GM23338 (cell line): ENCODE measurements around the gene ZBTB7C. TPM values are rescaled to one million over a fixed set of nuclear protein-coding genes. Genes with fewer than 3 reads are reported as not detected.

Source experiments
- ATAC-seq: fragments of 200-7000 bp; cut with Tn5 transposase; 3 replicates; pipeline ENCODE4 v1.9.1; 2020
- DNase-seq: peaks from one replicate; pipeline ENCODE4 v3.0.0-alpha.2; 2015; ENCODE audit warnings: low spot score
- H2AFZ ChIP-seq: fragments of 200-600 bp; sonication (generic); 2 replicates; pipeline ENCODE4 v1.8.0; 2016; ENCODE audit warnings: antibody characterized with exemption, mild to moderate bottlenecking, moderate library complexity
- H3F3A ChIP-seq: fragments of 200-600 bp; sonication (generic); replicated peaks from 2 replicates; pipeline ENCODE4 v1.8.0; 2017; ENCODE audit warnings: antibody characterized with exemption, mixed run types, low read depth
- H3K27ac ChIP-seq: fragments of 200-600 bp; sonication (generic); 2 replicates; pipeline ENCODE4 v1.6.1; 2016; ENCODE audit warnings: low read depth
- H3K27me3 ChIP-seq: fragments of 200-600 bp; sonication (generic); 2 replicates; pipeline ENCODE4 v1.8.0; 2016; ENCODE audit warnings: mild to moderate bottlenecking, mixed run types, moderate library complexity; ENCODE audit not compliant: insufficient read depth
- H3K36me3 ChIP-seq: fragments of 200-600 bp; sonication (generic); 2 replicates; pipeline ENCODE4 v1.8.0; 2016; ENCODE audit warnings: mild to moderate bottlenecking; ENCODE audit not compliant: insufficient read depth
- H3K4me1 ChIP-seq: fragments of 200-600 bp; sonication (generic); 2 replicates; pipeline ENCODE4 v1.8.0; 2016; ENCODE audit warnings: mild to moderate bottlenecking, moderate library complexity; ENCODE audit not compliant: insufficient read depth
- H3K4me2 ChIP-seq: fragments of 200-600 bp; sonication (generic); 2 replicates; pipeline ENCODE4 v1.7.1; 2017; ENCODE audit warnings: mixed run types
- H3K4me3 ChIP-seq: fragments of 200-600 bp; sonication (generic); 2 replicates; pipeline ENCODE4 v1.6.1; 2016; ENCODE audit warnings: mixed run types
- H3K79me2 ChIP-seq: fragments of 200-600 bp; sonication (generic); replicated peaks from 2 replicates; pipeline ENCODE4 v1.8.0; 2017; ENCODE audit warnings: mild to moderate bottlenecking; ENCODE audit not compliant: insufficient read depth
- H3K9me2 ChIP-seq: fragments of 200-600 bp; sonication (generic); 2 replicates; pipeline ENCODE4 v1.8.0; 2017; ENCODE audit not compliant: insufficient read depth
- H4K20me1 ChIP-seq: fragments of 200-600 bp; sonication (generic); replicated peaks from 2 replicates; pipeline ENCODE4 v1.8.0; 2017; ENCODE audit warnings: mild to moderate bottlenecking; ENCODE audit not compliant: insufficient read depth
- H3K27ac Mint-ChIP-seq: 2 replicates; pipeline ENCODE4 v1.8.0; 2020; ENCODE audit warnings: inconsistent platforms, mild to moderate bottlenecking, moderate library complexity, mixed read lengths
- H3K27me3 Mint-ChIP-seq: 3 replicates; pipeline ENCODE4 v1.8.0; 2022; ENCODE audit warnings: low read depth, mild to moderate bottlenecking, moderate library complexity, mixed read lengths, inconsistent platforms; ENCODE audit not compliant: insufficient read depth, poor library complexity
- H3K36me3 Mint-ChIP-seq: 3 replicates; pipeline ENCODE4 v1.8.0; 2021; ENCODE audit warnings: low read depth, mild to moderate bottlenecking, inconsistent platforms, moderate library complexity, mixed read lengths
- H3K4me1 Mint-ChIP-seq: 3 replicates; pipeline ENCODE4 v1.8.0; 2020; ENCODE audit warnings: mild to moderate bottlenecking, inconsistent platforms, mixed read lengths
- H3K4me3 Mint-ChIP-seq: 3 replicates; pipeline ENCODE4 v1.8.0; 2021; ENCODE audit warnings: moderate library complexity, mild to moderate bottlenecking, inconsistent platforms, mixed read lengths
- H3K9me3 Mint-ChIP-seq: 3 replicates; pipeline ENCODE4 v1.8.0; 2020; ENCODE audit warnings: moderate library complexity, mild to moderate bottlenecking, inconsistent platforms, mixed read lengths
- EZH2phosphoT487 ChIP-seq: fragments of 200-600 bp; sonication (generic); IDR thresholded peaks from one replicate; pipeline ENCODE4 v1.8.1; 2018; ENCODE audit warnings: antibody characterized with exemption; ENCODE audit not compliant: unreplicated experiment
- polyA plus RNA-seq: library from polyadenylated mRNA; unstranded; fragments of >200 nt; fragmentation: Nextera tagmentation; extraction: Ambion mirVana; gene quantifications from 2 replicates; pipeline ENCODE4 v1.2.1, GENCODE V29; 2016
- total RNA-seq: library from RNA; depleted of rRNA; stranded (reverse); fragments of >200 nt; shearing (Covaris generic); gene quantifications from 2 replicates; pipeline ENCODE4 v1.2.3, GENCODE V29; 2014
- TF ChIP-seq, protein P1 (sequence below): fragments of 250-450 bp; sonication (Bioruptor Pico); IDR thresholded peaks from 2 replicates; pipeline ENCODE4 v1.5.0; 2020; ENCODE audit warnings: mild to moderate bottlenecking, moderate library complexity

Gene ZBTB7C
- total and polyA plus RNA-seq, 2 experiments from 2014 or later: 0.03 to 0.14 TPM

DNA sequence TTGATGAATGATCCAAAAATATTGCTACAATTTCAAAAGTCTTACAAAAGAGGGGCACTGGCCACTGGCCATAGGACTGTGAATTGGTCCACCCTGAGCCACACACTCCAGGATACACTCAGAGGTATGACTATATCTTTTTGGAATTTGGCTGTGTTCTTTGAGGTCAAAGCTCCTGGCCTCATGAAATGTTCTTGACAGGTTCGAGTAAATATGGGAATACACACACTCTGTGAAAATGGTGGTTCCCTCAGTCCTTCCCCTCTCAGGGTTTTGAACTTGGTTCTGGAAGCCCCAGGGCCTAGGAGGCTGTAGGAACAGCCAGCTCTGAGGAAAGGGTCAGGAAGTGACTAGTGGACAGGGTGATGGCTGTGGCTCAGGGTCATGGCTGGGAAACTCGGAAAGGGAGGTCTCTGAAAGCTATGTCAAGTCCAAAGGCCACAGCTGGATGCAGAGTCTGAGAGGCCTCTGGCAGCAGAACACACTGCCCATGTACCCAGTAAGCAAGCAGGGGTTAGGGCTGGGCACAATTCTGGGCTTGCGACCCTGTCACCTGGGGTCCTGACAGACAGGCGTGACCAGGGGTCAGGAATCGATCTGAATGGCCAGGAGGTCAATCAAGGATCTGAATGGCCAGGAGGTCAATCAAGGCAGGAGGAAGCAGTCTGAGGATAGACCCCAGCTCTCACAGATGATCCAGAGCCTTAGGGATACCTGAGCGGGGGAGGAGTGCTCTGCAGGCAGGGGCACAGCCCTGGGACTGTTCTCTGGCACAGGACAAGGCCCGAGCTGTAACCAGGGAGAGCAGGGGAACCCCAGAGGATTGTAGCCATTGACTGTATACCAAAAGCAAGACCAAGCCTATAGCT, 255.3 kb downstream of the ZBTB7C start (continued):
- TF ChIP-seq, protein P1, sequence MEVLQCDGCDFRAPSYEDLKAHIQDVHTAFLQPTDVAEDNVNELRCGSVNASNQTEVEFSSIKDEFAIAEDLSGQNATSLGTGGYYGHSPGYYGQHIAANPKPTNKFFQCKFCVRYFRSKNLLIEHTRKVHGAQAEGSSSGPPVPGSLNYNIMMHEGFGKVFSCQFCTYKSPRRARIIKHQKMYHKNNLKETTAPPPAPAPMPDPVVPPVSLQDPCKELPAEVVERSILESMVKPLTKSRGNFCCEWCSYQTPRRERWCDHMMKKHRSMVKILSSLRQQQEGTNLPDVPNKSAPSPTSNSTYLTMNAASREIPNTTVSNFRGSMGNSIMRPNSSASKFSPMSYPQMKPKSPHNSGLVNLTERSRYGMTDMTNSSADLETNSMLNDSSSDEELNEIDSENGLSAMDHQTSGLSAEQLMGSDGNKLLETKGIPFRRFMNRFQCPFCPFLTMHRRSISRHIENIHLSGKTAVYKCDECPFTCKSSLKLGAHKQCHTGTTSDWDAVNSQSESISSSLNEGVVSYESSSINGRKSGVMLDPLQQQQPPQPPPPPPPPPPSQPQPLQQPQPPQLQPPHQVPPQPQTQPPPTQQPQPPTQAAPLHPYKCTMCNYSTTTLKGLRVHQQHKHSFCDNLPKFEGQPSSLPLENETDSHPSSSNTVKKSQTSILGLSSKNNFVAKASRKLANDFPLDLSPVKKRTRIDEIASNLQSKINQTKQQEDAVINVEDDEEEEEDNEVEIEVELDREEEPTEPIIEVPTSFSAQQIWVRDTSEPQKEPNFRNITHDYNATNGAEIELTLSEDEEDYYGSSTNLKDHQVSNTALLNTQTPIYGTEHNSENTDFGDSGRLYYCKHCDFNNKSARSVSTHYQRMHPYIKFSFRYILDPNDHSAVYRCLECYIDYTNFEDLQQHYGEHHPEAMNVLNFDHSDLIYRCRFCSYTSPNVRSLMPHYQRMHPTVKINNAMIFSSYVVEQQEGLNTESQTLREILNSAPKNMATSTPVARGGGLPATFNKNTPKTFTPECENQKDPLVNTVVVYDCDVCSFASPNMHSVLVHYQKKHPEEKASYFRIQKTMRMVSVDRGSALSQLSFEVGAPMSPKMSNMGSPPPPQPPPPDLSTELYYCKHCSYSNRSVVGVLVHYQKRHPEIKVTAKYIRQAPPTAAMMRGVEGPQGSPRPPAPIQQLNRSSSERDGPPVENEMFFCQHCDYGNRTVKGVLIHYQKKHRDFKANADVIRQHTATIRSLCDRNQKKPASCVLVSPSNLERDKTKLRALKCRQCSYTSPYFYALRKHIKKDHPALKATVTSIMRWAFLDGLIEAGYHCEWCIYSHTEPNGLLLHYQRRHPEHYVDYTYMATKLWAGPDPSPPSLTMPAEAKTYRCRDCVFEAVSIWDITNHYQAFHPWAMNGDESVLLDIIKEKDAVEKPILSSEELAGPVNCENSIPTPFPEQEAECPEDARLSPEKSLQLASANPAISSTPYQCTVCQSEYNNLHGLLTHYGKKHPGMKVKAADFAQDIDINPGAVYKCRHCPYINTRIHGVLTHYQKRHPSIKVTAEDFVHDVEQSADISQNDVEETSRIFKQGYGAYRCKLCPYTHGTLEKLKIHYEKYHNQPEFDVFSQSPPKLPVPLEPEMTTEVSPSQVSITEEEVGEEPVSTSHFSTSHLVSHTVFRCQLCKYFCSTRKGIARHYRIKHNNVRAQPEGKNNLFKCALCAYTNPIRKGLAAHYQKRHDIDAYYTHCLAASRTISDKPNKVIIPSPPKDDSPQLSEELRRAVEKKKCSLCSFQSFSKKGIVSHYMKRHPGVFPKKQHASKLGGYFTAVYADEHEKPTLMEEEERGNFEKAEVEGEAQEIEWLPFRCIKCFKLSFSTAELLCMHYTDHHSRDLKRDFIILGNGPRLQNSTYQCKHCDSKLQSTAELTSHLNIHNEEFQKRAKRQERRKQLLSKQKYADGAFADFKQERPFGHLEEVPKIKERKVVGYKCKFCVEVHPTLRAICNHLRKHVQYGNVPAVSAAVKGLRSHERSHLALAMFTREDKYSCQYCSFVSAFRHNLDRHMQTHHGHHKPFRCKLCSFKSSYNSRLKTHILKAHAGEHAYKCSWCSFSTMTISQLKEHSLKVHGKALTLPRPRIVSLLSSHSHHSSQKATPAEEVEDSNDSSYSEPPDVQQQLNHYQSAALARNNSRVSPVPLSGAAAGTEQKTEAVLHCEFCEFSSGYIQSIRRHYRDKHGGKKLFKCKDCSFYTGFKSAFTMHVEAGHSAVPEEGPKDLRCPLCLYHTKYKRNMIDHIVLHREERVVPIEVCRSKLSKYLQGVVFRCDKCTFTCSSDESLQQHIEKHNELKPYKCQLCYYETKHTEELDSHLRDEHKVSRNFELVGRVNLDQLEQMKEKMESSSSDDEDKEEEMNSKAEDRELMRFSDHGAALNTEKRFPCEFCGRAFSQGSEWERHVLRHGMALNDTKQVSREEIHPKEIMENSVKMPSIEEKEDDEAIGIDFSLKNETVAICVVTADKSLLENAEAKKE (CRISPR knock-in tag): no peak

DNA sequence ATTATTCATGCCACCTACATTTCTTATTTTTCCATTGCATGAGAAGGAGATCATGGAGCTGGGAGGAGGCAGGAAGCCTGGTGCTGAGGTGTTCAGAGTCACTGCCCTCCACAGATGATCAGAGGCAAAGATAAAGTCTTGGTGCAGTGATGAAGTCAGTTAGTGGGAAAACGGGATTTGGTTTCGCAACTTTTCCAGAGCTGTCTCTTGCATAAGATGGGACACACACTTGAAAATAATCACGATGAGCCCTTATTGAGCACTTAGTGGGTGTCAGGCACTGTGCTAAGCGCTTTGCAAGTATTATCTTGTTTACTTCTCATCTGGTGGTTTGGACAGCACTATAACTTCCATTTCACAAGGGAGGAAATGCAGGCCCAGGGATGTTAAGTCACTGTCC, 256.6 kb downstream of the ZBTB7C start:
- no peak overlapping the region for H3K4me2 ChIP-seq
- H3K79me2 ChIP-seq: no peaks in the 10 kb centered on the region
- no peaks in the 10 kb centered on the region for H4K20me1 ChIP-seq
- Mint-ChIP-seq H3K36me3 (no peaks in the 10 kb centered on the region), H3K9me3 (no peaks in the 10 kb centered on the region), H3K4me1 (no peaks in the 10 kb centered on the region), H3K27ac (no peak overlapping the region), H3K27me3 (peaks cover 9% of the 10 kb centered on the region), H3K4me3 (no peak overlapping the region)
- DNase-seq (no peak), ATAC-seq (no peak)
- H3K9me2 ChIP-seq: no peaks in the 10 kb centered on the region
- H3K27me3 ChIP-seq: peaks cover 6% of the 10 kb centered on the region; the same call in 1 of the 2 replicates
- H3K4me3 ChIP-seq: no peak overlapping the region
- no peaks in the 10 kb centered on the region for H3K36me3 ChIP-seq
- H3K27ac ChIP-seq: no peak overlapping the region
- H2AFZ ChIP-seq: no peak overlapping the region
- H3F3A ChIP-seq: no peaks in the 10 kb centered on the region
- TF ChIP-seq EZH2phosphoT487: no peak
- no peaks in the 10 kb centered on the region for H3K4me1 ChIP-seq
